K562 (cell line): ENCODE data around the gene CHORDC1. TPM values are rescaled to one million over a fixed set of nuclear protein-coding genes. Genes with fewer than 3 reads are reported as not detected.

Source experiments
- ATAC-seq: fragments of 200-7000 bp; cut with Tn5 transposase; 3 replicates; pipeline ENCODE4 v1.9.1; 2020; ENCODE audit warnings: moderate library complexity
- BruUV-seq: library from RNA; stranded (reverse); fragments of 400-500 nt; replicated peaks from 2 replicates; lab custom pipeline; 2021; lab: Mats Ljungman, UMichigan
- CTCF ChIA-PET: fragments of 300-600 bp; formaldehyde crosslinking; extraction: SDS; loops from one replicate; lab custom pipeline; 2021; ENCODE audit warnings: low intra/inter-chr PET ratio; lab: Yijun Ruan, JAX
- POLR2A ChIA-PET: fragments of 300-600, 350-650 bp; sonication (Branson Sonifier 250); formaldehyde crosslinking; extraction: SDS; loops from one replicate; lab custom pipeline; 2021; ENCODE audit warnings: antibody characterized with exemption, inconsistent platforms; lab: Yijun Ruan, JAX
- DNase-seq, 4 experiments: peaks; one replicate each; pipeline versions ENCODE4 v3.0.0 to v3.0.0-alpha.2; 2011 to 2018; ENCODE audit warnings: low spot score in 3 of 4, mixed read lengths in 3 of 4; ENCODE audit errors: extremely low read depth in 1 of 4
- FAIRE-seq: peaks from 2 replicates; lab custom pipeline; 2011; peaks lifted over from hg19 to GRCh38; lab: Jason Lieb, UNC
- H2AFZ ChIP-seq: 2 replicates; pipeline ENCODE4 v1.6.0; 2011; ENCODE audit warnings: low read depth, low read length, control low read depth, inconsistent platforms
- H3K27ac ChIP-seq: fragments of 200-600 bp; 3 replicates; pipeline ENCODE4 v1.8.0; 2011; ENCODE audit warnings: low read depth, mild to moderate bottlenecking, control low read depth, inconsistent platforms, low read length, moderate library complexity, mixed read lengths; ENCODE audit errors: extremely low read depth
- H3K27me3 ChIP-seq, 2 experiments: fragments of 300-600 bp in 1 of 2; 2 replicates in 1 of 2; 3 replicates in 1 of 2; pipeline versions ENCODE4 v1.6.0 to v1.8.0; 2011; ENCODE audit warnings: inconsistent platforms in 2 of 2, low read length in 2 of 2, mild to moderate bottlenecking in 1 of 2, mixed read lengths in 1 of 2, moderate library complexity in 1 of 2; ENCODE audit not compliant: control insufficient read depth in 2 of 2, insufficient read depth in 2 of 2
- H3K36me3 ChIP-seq: fragments of 300-600 bp; 3 replicates; pipeline ENCODE4 v1.8.0; 2011; ENCODE audit warnings: mild to moderate bottlenecking, low read length, inconsistent platforms; ENCODE audit not compliant: control insufficient read depth, insufficient read depth
- H3K4me1 ChIP-seq, 2 experiments: fragments of 200-600 bp in 1 of 2; replicated peaks in 1 of 2; 2 replicates in 1 of 2; 3 replicates in 1 of 2; pipeline versions ENCODE4 v1.5.1 to v1.8.0; 2011; ENCODE audit warnings: inconsistent platforms in 2 of 2, low read length in 2 of 2, mild to moderate bottlenecking in 1 of 2, mixed read lengths in 1 of 2, moderate library complexity in 1 of 2; ENCODE audit not compliant: control insufficient read depth in 2 of 2, insufficient read depth in 2 of 2
- H3K4me2 ChIP-seq: 2 replicates; pipeline ENCODE4 v1.6.1; 2011; ENCODE audit warnings: low read length, control low read depth, inconsistent platforms, mixed read lengths; ENCODE audit not compliant: insufficient read depth
- H3K4me3 ChIP-seq: fragments of 200-600 bp; sonication (generic), shearing (Covaris generic); 2 replicates; pipeline ENCODE4 v1.5.1; 2016; ENCODE audit warnings: control low read depth, inconsistent platforms
- H3K79me2 ChIP-seq: fragments of 200-600 bp; 3 replicates; pipeline ENCODE4 v1.8.0; 2011; ENCODE audit warnings: low read length, inconsistent platforms; ENCODE audit not compliant: control insufficient read depth, insufficient read depth
- H3K9ac ChIP-seq, 2 experiments: 2 replicates each; pipeline versions ENCODE4 v1.6.0 to v1.6.1; 2011; ENCODE audit warnings: low read depth in 2 of 2, low read length in 2 of 2, control low read depth in 1 of 2, inconsistent platforms in 1 of 2, mild to moderate bottlenecking in 1 of 2, mixed read lengths in 1 of 2; ENCODE audit not compliant: insufficient read depth in 1 of 2
- H3K9me1 ChIP-seq: one replicate; pipeline ENCODE4 v1.6.0; 2011; ENCODE audit warnings: inconsistent platforms, mild to moderate bottlenecking, low read length, moderate library complexity; ENCODE audit not compliant: control insufficient read depth, insufficient read depth
- H3K9me3 ChIP-seq: replicated peaks from 2 replicates; pipeline ENCODE4 v1.5.1; 2011; ENCODE audit warnings: low read depth, low read length, inconsistent platforms; ENCODE audit not compliant: control insufficient read depth, insufficient read depth
- H4K20me1 ChIP-seq: replicated peaks from 2 replicates; pipeline ENCODE4 v1.6.1; 2011; ENCODE audit warnings: low read length, inconsistent platforms, mixed read lengths; ENCODE audit not compliant: control insufficient read depth, insufficient read depth
- ASH1L ChIP-seq: fragments of 450-650 bp; IDR thresholded peaks from 2 replicates; pipeline ENCODE4 v1.6.1; 2018; ENCODE audit warnings: borderline replicate concordance, mild to moderate bottlenecking, low read depth; ENCODE audit not compliant: partially characterized antibody
- C11orf30 ChIP-seq: fragments of 450-650 bp; IDR thresholded peaks from 2 replicates; pipeline ENCODE4 v1.6.1; 2016; ENCODE audit warnings: low read depth, mild to moderate bottlenecking
- CBX2 ChIP-seq: fragments of 200-600 bp; sonication (generic); IDR thresholded peaks from one replicate; pipeline ENCODE4 v1.6.1; 2012; ENCODE audit warnings: mild to moderate bottlenecking, low read length, inconsistent platforms; ENCODE audit not compliant: insufficient read depth, poor library complexity, severe bottlenecking
- EP400 ChIP-seq: fragments of 450-650 bp; IDR thresholded peaks from 2 replicates; pipeline ENCODE4 v1.6.1; 2017; ENCODE audit warnings: antibody characterized with exemption, mild to moderate bottlenecking, moderate library complexity
- HES1 ChIP-seq: fragments of 450-650 bp; IDR thresholded peaks from 2 replicates; pipeline ENCODE4 v1.6.1; 2016; ENCODE audit warnings: low read depth, mild to moderate bottlenecking, moderate library complexity
- KLF13 ChIP-seq: fragments of 450-650 bp; IDR thresholded peaks from 2 replicates; pipeline ENCODE4 v1.6.1; 2016; ENCODE audit warnings: missing genetic modification characterization, low read depth, mild to moderate bottlenecking, missing compliant biosample characterization, moderate library complexity, borderline replicate concordance
- MAFF ChIP-seq: IDR thresholded peaks from 2 replicates; pipeline ENCODE4 v1.6.1; 2012; ENCODE audit warnings: low read length, improper control_type of control experiment
- MAFK ChIP-seq: IDR thresholded peaks from 2 replicates; pipeline ENCODE4 v1.6.1; 2011; ENCODE audit warnings: low read length, improper control_type of control experiment
- NFE2 ChIP-seq: IDR thresholded peaks from 2 replicates; pipeline ENCODE4 v1.6.1; 2014; ENCODE audit warnings: antibody characterized with exemption, low read depth
- NFIX ChIP-seq: fragments of 250-450 bp; sonication (Bioruptor Pico); IDR thresholded peaks from 2 replicates; pipeline ENCODE4 v1.4.0; 2020; ENCODE audit warnings: low read depth, mild to moderate bottlenecking, moderate library complexity
- POU5F1 ChIP-seq: fragments of 150-350 bp; IDR thresholded peaks from 2 replicates; pipeline ENCODE4 v1.6.1; 2014; ENCODE audit warnings: borderline replicate concordance, low read length, low read depth, mild to moderate bottlenecking; ENCODE audit not compliant: partially characterized antibody
- SMAD4 ChIP-seq: fragments of 250-450 bp; sonication (Bioruptor Pico); conservative IDR thresholded peaks from 2 replicates; pipeline ENCODE4 v1.8.0; 2021; ENCODE audit warnings: inconsistent platforms, mild to moderate bottlenecking, moderate library complexity
- SNIP1 ChIP-seq: fragments of 450-650 bp; IDR thresholded peaks from 2 replicates; pipeline ENCODE4 v1.7.1; 2017; ENCODE audit warnings: low read depth, mild to moderate bottlenecking
- USF1 ChIP-seq: sonication (generic); formaldehyde crosslinking; IDR thresholded peaks from 2 replicates; pipeline ENCODE4 v1.9.0; 2022; ENCODE audit warnings: mild to moderate bottlenecking, missing genetic modification reagents
- ZC3H11A ChIP-seq: IDR thresholded peaks from 2 replicates; pipeline ENCODE4 v1.6.1; 2012; ENCODE audit warnings: low read depth, low read length, improper control_type of control experiment
- ZNF121 ChIP-seq: sonication (generic); formaldehyde crosslinking; conservative IDR thresholded peaks from 2 replicates; pipeline ENCODE4 v1.8.0; 2022; ENCODE audit warnings: missing genetic modification reagents
- WGBS: fragments of 100-300 bp; shearing (Covaris generic); methylation state at CpG from one replicate; pipeline ENCODE4 v1.1.6; 2016; ENCODE audit warnings: low coverage, mixed read lengths; ENCODE audit not compliant: insufficient coverage; ENCODE audit errors: missing lambda C conversion rate; 5-methylcytosine and 5-hydroxymethylcytosine counted together
- in situ Hi-C: fragments of 300-500 bp; cut with MboI; formaldehyde crosslinking; loops from 4 replicates; pipeline ENCODE4 v1.15.0; 2018; ENCODE audit warnings: inconsistent platforms, mixed read lengths
- intact Hi-C: fragments of 100-400 bp; cut with micrococcal nuclease; formaldehyde crosslinking; loops from 2 replicates; pipeline ENCODE4 v1.14.2; 2022
- polyA plus RNA-seq, 8 experiments: library from polyadenylated mRNA; depleted of rRNA in 4 of 8; stranded (reverse) in 5 of 8; unstranded in 3 of 8; fragments of >200 nt; fragmentation: Nextera tagmentation in 2 of 8; fragmentation: Illumina TruSeq in 1 of 8; extraction: Ambion mirVana in 2 of 8; extraction: Trizol in 1 of 8; gene quantifications; 2 replicates each; pipeline versions ENCODE4 v1.2.1 to v1.2.3, GENCODE V29; 2011 to 2014; ENCODE audit warnings: inconsistent platforms in 1 of 8, missing spikeins in 1 of 8
- total RNA-seq, 7 experiments: library from RNA; depleted of rRNA in 6 of 7; stranded (reverse); fragments of >200 nt in 6 of 7; fragmentation: Illumina TruSeq in 2 of 7; extraction: Trizol in 2 of 7; gene quantifications; 2 replicates each; pipeline versions ENCODE4 v1.2.1 to v1.2.3, GENCODE V29; 2011 to 2021; ENCODE audit warnings: low replicate concordance in 1 of 7
- TF ChIP-seq, protein P1 (sequence below): sonication (generic); IDR thresholded peaks from 2 replicates; pipeline ENCODE4 v1.6.1; 2016
- TF ChIP-seq, protein P2 (sequence below): fragments of 250-450 bp; sonication (Bioruptor Pico); IDR thresholded peaks from 2 replicates; pipeline ENCODE4 v1.6.1; 2021; ENCODE audit warnings: mild to moderate bottlenecking
- TF ChIP-seq, protein P3 (sequence below), 3 experiments: fragments of 200-800 bp in 1 of 3; sonication (Bioruptor generic) in 1 of 3; sonication (generic) in 1 of 3; formaldehyde crosslinking in 1 of 3; IDR thresholded peaks; 2 replicates each; pipeline versions ENCODE4 v1.6.1 to v1.8.0; 2016 to 2022; ENCODE audit warnings: mild to moderate bottlenecking in 2 of 3, missing compliant biosample characterization in 2 of 3, missing genetic modification characterization in 2 of 3, missing genetic modification reagents in 1 of 3

Gene CHORDC1
- total and polyA plus RNA-seq, 9 of the 15 experiments (the other 6 are each of a cell fraction or from before 2014, with no cell fraction given) = 68.7 to 148 (median 112) TPM

DNA sequence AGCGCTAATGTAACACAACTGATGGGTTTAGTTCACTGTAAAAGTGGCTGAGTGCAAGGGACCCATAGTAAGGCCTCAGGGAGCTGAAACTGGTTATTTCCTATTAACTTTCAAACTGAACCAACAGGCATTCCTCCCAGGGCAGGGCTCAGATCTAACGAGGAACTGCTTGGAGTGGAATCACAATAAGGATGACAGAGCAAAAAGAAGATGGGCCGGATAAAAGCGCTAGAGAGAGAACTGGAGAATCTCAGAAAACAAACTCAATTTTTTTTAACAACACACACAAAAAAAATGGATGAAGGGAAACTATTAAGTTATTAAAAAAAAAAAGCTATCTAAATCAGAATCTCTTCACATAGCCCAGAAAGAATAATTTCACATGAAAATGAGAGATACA lies 14.2 kb upstream of the CHORDC1 start:
- Histone ChIP-seq H3K9ac (no peak overlapping the region), H3K9me3 (no peaks in the 10 kb centered on the region), H3K36me3 (no peaks in the 10 kb centered on the region), H3K9me1 (no peaks in the 10 kb centered on the region), H2AFZ (peak overlapping the region; percentile 49; the same call in 1 of the 2 replicates), H4K20me1 (no peaks in the 10 kb centered on the region), H3K27ac (no peak overlapping the region), H3K27me3 (no peaks in the 10 kb centered on the region), H3K79me2 (no peaks in the 10 kb centered on the region), H3K4me3 (no peak overlapping the region), H3K4me1 (peaks cover 8 to 11% of the 10 kb centered on the region in 2 experiments; a peak in 3 of 5 replicates), H3K4me2 (no peak overlapping the region)
- FAIRE-seq = no peak
- no peak for DNase-seq
- BruUV-seq = no TSS peak
- peak; percentile 14; the same call in 1 of the 3 replicates for ATAC-seq
- ChIA-PET CTCF (no interaction called here), POLR2A (no interaction called here)
- intact Hi-C loops = no loop called here
- WGBS = 20% methylated on average over 4 of the region's 4 CpGs
- in situ Hi-C loops = no loop called here
- no peak for TF ChIP-seq POU5F1
- no peak for TF ChIP-seq HES1
- no peak for TF ChIP-seq EP400
- no peak for TF ChIP-seq ZC3H11A
- TF ChIP-seq MAFF = peak; percentile 48; the same call in 1 of the 2 replicates
- no peak for TF ChIP-seq USF1 (CRISPR knock-in tag)
- TF ChIP-seq, protein P1, sequence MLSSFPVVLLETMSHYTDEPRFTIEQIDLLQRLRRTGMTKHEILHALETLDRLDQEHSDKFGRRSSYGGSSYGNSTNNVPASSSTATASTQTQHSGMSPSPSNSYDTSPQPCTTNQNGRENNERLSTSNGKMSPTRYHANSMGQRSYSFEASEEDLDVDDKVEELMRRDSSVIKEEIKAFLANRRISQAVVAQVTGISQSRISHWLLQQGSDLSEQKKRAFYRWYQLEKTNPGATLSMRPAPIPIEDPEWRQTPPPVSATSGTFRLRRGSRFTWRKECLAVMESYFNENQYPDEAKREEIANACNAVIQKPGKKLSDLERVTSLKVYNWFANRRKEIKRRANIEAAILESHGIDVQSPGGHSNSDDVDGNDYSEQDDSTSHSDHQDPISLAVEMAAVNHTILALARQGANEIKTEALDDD = no peak
- TF ChIP-seq NFIX = no peak
- TF ChIP-seq KLF13 = no peak
- peak; percentile 73 for TF ChIP-seq C11orf30
- TF ChIP-seq SMAD4 (CRISPR knock-in tag) = no peak
- TF ChIP-seq SNIP1 = no peak
- TF ChIP-seq, protein P2, sequence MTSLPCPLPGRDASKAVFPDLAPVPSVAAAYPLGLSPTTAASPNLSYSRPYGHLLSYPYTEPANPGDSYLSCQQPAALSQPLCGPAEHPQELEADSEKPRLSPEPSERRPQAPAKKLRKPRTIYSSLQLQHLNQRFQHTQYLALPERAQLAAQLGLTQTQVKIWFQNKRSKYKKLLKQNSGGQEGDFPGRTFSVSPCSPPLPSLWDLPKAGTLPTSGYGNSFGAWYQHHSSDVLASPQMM (CRISPR knock-in tag) = no peak
- no peak for TF ChIP-seq ZNF121 (CRISPR knock-in tag)
- no peak for TF ChIP-seq ASH1L
- TF ChIP-seq, protein P3, sequence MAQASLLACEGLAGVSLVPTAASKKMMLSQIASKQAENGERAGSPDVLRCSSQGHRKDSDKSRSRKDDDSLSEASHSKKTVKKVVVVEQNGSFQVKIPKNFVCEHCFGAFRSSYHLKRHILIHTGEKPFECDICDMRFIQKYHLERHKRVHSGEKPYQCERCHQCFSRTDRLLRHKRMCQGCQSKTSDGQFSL (CRISPR knock-in tag; IDR thresholded peaks at IDR 0.05) = no peak
- TF ChIP-seq, protein P3 (tag; IDR thresholded peaks at IDR 0.05) = no peak
- TF ChIP-seq MAFK = peak; percentile 38; the same call in 1 of the 2 replicates
- no peak for TF ChIP-seq CBX2
- TF ChIP-seq NFE2 = peak; percentile 89
